NOMO-1 (cell line): ENCODE measurements around the gene LNPK.
"Not testable (repeated sequence)": the region's sequence is repeated elsewhere in the genome, so short reads cannot be mapped to it uniquely, and the experiment has no call there.

Source experiments
- DNase-seq, 2 experiments: peaks; one replicate each; lab custom pipeline; 2025; ENCODE audit not compliant: unreplicated experiment in 2 of 2; lab: John Stamatoyannopoulos, UW

LNPK gene

GRCh38 chr2:175913849-175914743 lies 88.0 kb downstream of the LNPK start:
- not testable (repeated sequence) for DNase-seq

- DNase-seq, result not testable (repeated sequence)
Observed at GRCh38 chr2:175913267-175913666, 88.8 kb downstream of the LNPK start.

- no peak for DNase-seq
Observed at GRCh38 chr2:175904035-175904434, 98.0 kb downstream of the LNPK start.

GRCh38 chr2:175903384-175903936 lies 98.6 kb downstream of the LNPK start:
- peak; percentile 36 to 56 for DNase-seq

DNA sequence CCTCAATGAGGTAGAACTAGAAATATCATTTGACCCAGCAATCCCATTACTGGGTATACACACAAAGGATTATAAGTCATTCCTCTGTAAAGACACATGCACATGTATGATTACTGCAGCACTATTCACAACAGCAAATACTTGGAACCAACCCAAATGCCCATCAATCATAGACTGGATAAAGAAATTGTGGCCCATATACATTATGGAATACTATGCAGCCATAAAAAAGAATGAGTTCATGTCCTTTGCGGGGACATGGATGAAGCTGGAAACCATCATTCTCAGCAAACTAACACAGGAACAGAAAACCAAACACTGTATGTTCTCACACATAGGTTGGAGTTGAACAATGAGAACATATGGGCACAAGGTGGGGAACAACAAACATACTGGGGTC lies 106.1 kb downstream of the LNPK start:
- DNase-seq, result not testable (repeated sequence)

DNA sequence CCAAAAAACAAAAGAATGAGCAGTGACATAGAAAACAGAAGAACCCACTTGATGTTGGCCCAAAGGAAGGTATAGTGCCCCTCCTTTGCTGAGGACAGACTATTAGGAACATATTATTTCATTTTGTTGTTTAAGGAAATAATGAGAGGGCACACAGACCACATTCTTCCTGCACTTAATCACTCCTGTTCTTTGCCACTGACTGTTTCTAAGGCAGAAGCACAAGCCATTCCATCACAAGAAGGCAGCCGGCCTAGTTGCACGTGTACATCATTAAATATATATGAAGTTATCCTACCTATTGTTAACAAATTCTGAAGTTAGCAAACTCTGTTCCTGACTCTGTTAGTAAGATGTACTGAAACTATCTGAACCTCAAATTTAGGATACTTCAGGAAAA lies 110.0 kb downstream of the LNPK start:
- DNase-seq, result no peak

DNA sequence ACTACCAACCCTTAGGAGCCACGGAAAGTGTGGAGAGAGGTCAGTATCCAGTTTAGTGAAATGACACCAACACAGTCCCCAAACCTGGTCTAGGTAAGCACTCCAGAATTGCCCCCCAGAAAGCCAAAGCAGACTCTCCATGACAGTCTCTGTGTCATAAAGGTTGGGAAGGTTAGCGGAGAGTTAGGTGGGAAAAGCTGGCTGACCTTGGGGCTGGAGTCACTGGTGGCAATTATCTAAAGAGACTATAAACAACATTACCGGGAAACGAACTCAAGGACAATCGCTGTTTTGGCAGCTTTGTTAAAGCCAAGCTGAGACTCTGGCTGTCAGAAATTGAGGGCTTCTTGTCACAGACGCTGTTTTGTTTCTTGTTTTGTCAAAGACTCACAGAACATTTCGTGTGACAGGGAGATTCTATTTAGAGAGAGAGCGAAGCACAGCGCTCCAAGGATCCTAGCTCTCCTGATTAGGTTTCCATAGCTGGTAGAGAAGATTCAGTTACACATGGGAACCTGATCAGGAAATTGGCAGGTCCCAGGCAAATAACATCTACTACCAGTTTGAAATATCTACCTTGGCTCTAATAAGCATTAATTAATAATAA lies 111.3 kb downstream of the LNPK start:
- no peak for DNase-seq

DNA sequence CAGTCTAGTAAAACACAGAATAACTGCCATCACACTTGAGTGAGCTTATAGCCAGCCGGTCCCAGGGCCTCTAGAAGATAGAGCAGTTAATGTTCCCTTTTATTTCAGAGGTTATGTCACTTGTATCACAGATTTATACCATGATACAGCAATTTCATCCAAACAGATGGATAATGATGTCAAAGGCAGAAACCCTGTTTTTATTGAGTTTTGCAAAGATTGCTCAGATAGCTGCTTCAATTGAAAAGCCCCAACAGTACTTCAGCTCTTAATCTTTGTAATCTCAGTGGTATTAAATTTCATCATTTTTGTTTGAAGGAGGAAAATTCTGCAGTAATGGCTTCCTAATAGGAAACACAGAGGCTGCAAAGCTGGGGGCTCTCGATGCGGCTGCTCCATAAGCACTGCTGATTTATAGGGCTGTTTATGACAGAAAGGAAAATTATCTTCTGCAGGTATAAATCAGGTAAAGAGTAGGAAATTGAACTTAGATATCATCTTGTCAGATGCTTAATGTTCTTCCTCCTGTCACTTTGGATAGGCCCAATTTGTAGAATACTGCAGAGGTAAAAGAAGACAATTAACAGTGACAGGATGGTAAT lies 112.3 kb downstream of the LNPK start:
- no peak for DNase-seq

DNA sequence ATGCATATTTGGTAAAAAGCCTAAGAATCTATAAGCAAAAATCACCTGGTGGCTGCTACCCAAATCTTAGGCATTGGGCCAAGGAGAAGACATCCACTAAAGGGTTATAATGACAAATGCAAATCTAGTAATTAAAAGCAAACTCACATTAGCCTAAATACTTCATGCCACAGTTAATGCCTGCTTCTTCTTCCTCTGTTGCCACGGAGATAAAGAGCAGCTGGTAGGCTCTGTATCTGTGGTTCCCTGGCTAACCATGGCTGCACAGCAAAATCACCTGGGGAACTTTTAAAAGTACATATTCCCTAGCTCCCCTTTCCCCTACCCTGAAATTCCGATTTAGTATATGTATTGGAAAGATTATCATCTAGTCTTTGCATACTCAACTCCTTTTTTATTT lies 114.3 kb downstream of the LNPK start:
- no peak for DNase-seq

DNA sequence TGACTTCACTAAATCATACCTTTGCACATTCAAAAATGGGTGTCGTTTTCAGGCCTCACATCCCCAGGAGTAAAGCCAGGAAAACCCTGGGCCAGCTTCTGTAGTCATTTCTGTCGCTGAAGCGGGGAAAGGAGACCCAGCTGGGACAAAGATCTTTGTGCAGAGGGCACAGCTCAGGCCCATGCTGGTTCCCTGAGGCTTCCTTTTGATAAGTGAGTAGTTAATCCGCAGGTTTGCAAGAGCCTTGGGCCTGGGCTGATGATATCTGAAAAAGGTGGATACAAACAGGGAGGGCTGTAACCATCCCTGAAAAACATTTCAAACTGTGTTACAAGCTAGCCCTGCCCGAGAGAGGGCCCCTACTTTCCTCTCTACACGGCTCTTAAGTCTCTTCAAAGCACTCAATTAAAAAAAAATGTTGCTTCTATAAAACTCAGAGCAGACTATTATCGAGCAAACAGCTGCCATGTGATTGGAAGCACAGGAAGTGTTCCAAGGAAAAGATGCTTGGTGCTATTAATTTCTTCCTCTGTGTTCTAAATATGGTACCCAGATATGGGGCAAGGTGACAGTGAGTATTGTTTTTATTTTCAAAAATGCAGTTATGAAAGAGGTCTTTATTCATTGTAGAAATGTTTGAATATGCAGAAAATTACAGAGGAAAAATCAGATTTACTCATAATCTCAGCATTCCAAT lies 117.2 kb downstream of the LNPK start:
- no peak for DNase-seq

DNA sequence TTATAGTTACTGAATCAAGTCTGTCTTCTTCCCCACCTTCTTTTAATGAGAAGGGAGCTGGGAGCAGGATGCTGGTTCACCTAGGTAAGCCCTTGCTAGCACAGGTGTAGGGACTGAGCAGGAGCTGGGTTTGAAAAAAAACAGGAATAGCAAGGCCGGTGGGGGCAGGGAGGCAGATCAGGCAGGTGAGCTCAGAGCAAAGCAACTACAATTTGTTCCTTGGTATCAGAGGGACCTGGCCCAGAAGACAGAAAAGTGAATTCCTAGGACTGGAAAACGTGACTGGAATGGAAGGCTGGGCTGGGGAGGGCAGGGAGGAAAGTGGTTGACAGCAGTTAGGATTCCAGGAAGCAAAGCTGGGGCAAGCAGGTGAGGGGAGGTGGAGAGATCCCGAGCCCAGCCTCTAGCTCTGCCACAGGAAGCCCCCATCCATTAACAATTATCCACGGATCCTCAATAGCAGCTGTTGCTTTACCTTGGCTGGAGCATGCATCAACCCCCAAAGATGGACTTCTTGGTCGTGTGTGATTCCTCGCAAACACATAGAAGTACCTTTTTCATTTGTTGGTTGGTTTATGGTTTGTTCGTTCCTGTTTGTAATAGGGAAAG lies 118.4 kb downstream of the LNPK start:
- no peak for DNase-seq

- DNase-seq, result no peak
Observed at GRCh38 chr2:175879679-175880078, 122.4 kb downstream of the LNPK start.

- DNase-seq, result no peak
Observed at GRCh38 chr2:175877845-175878544, 124.1 kb downstream of the LNPK start.

- DNase-seq, result no peak
Observed at GRCh38 chr2:175874291-175874690, 127.8 kb downstream of the LNPK start.
